IPS-NIHi7 (cell line): ENCODE results near the gene TBC1D2B.
"Not testable (repeated sequence)": the region's sequence is repeated elsewhere in the genome, so short reads cannot be mapped to it uniquely, and the experiment has no call there.

ENCODE experiments used
- DNase-seq: peaks from one replicate; pipeline ENCODE4 v3.0.0; 2012; ENCODE audit warnings: mixed read lengths; ENCODE audit errors: extremely low spot score

Gene TBC1D2B

DNA sequence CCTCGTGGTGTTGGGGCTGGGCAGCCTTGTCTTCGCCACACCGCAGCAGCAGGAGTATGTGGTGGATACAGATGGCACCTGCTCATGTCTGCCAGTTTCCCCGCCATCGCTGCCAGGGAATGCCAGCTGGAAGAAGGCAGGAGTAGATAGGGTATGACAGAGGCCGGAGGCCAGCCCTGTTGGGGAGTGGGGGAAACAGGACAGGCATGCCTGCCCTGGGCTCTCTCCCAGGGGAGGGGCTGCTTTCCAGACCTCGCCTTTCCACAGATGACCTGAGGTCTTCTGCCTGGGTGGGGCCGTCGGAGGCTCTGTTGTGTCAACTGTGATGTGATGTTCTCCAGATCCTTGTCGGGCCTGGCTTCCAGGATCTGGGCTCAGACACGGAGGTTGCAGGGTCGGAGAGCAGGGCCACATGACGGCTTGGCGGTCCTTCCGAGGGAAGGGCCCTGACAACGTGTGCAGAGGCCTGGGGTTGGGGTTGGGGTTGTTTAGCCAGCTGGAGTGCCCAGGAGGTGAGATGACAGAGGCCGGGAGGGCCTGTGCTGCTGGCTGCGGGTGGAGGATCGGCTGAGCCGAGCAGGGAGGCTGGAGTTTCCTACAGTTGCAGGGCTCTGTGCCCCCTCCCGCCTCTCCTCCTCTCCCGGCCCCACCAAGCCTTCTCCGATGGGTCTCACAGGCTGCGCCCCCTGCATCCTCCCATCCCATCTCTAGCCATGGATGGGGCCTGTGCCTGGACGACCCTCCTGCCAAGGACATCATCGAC lies 102.0 kb downstream of the TBC1D2B start:
- no peak for DNase-seq

DNA sequence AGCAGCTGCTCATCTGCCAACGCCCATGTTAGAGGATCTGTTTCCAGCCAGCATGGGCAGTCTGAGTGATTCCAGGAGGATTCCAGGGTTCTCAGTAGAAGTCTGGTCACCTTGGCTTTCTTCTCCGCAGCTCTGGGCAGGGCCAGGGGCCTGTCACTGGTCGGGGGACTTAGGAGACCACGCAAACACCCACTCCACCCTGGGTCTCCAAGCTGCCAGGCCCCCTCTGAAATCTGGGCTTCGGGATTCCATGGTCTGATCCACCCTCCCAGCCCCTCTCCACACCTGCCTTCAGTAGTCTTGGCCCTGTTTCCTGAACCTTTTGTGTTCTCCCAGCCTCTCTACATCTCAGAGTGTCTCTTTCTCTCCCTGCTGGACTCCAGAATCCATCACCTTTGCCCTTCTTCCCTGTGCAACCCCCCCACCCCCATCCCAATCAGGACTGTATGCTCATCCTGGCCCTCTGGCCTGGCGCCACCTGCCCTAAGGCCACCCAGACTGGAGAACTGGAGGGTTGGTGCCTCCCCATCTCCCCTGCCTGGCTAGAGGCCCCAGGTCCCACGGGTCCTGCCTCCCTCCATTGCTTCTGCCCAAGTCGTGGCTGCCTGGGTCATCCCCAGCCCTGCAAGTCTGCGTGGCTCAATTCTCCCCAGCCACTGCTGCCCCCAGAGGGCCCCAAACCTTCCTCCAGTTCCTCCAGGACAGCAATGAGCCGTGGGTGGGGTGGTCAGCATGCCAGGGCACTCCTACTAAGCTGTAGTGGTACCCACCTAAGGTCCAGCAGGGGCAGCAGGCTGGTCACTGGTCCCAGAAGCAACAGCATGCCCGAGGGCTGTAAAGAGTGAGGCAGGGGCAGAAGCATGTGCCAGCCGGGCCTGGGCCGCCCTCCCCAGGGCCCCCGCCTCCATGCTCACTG lies 102.8 kb downstream of the TBC1D2B start:
- no peak for DNase-seq

DNA sequence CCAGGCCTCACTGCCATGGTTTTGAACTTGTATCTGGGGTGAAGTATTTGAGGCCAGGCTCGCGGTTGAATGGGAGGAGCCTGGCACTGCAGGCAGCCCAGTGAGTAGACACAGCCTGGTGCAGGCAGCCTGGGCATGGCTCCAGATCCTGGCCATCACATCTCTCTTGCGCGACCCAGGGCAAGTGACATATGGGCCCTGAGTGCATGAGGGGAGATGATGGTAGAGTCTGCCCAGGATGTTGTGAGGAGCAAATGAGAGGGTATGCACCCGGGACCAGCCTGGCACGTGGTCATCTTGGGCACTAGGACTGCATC lies 103.5 kb downstream of the TBC1D2B start:
- DNase-seq = no peak

DNA sequence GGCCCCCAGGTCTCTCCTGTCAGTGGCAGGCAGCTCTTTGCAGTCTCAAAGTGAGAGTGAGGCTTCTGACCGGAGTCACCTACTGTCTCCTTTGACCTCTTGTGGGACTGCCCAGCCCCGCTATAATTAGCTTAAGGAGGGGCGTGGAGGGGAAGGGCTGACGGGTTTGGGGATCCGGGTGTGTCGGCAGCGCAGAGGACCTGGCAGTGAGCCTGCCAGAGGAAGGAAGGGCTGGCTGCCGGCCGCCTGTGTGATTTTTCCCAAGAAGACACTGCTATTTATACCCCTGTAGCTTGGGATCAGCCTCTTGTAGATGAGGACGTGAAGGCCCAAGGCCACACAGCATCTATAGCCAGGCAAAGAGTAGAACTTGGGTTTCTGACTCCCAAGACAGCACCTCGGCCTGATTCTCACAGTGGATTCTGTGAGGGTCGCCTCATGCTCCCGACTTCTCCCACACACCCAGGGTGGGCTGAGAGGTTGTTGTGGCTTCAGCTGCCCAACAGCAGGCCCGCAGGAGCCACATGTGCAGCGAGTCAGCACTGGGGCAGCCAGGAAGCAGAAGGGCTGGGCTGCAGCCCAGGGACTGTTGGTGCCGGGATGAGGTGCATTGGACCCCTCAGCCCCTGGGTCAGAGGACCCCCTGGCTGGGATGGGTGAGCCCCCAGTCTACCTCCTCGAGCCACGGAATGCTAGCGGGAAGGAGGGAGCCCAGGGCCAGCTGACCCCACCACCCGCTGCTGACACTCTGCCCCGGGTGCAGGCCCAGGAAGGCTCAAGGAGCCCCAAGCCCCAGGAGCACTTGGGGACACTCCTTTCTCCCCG lies 104.0 kb downstream of the TBC1D2B start:
- not testable (repeated sequence) for DNase-seq

DNA sequence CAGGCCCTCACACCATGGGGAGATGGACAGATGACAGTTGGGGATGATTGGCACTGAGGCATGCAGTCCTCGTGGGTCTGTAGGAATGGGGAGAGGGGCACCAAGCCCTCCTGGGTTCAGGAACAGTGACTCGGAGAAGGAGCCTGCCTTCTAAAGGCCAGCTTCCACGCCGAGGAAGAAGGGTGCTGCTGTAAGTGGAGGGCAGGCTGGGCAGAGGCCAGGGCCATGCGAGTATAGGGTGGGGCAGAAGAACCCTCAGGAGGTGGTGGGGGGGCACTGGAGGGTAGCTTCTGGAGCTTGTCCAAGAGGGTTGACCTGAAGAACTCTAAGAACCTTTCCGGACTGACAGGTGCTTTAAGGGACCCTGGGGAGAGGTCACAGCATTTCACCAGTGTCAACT lies 104.8 kb downstream of the TBC1D2B start:
- DNase-seq = not testable (repeated sequence)

DNA sequence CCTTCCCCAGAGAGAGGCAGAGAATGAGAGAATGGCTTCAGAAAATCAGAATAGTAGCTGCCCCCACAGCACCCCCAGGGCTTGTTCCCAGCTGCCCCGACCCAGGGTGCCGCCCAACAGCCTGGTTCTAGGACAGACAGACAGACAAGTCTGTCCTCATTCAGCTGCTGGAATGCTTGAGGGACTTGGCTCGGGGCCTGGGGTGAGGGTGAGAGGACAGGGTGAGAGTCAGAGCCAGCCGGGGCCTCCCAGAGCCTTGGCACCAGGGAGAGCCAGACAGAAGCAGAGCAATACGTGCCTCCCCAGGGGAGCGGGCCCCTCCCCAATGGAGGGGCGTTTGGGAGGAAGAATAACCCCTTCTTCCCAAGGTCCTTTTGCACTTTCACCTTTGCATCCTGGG lies 105.6 kb downstream of the TBC1D2B start:
- not testable (repeated sequence) for DNase-seq

DNA sequence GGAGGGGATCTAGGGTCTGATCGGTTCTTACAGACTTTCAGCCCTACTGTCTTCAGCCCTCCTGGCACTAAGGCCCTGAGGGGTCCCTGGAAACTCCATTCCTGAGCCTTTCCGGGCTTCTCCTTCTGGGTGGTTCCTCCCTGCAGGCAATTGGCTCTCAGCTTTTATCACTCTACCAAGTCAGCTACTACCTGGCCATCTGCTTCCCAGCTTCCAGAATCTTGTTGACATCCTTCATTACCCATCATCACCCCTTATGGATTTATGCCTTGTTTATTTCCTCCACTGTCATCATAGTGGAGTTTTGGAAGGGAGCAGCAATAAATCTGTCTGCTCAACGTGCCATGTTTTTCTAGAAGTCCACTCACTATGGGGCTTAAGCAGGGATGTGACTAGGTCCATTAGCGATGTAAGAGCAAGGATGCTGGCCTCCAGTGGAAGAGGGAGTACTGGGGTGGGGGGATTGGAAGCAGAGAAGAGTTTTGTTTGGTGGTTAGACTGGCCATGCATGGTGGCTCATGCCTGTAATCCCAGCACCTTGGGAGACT lies 106.6 kb downstream of the TBC1D2B start:
- not testable (repeated sequence) for DNase-seq

DNA sequence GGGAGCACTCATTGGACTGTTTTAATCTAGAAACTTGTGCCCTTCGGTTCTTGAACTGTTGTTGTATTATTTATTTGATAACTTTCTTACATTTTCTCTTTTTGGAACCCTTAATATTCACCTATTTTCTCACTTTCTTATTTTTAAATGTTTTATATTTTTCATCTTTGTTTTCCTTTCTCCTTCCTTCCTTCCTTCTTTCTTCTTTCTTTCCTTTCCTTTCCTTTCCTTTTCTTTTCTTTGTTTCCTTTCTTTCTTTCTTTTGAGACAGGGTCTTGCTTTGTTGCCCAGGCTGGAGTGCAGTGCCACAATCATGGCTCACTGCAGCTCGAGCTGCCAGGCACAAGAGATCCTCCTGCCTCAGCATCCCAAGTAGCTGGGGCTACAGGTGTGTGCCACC lies 108.5 kb downstream of the TBC1D2B start:
- no peak for DNase-seq

DNA sequence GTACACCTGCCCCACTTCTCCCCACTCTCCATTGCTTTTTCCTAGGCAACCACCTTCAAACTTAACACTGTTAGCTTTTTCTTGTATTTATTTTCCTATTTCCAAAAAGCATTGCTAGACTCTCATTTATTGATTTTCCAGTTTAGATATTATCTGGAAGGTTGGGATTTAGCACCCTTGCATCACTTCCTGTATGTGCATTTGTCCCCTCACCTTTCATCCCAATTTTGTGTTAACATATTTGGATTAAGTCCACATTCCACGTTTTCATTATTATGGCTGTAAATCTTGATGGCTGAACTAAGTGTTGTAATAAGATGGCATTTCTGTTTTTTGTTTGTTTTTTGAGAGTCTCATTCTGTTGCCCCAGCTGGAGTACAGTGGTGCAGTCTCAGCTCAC lies 109.7 kb downstream of the TBC1D2B start:
- no peak for DNase-seq

DNA sequence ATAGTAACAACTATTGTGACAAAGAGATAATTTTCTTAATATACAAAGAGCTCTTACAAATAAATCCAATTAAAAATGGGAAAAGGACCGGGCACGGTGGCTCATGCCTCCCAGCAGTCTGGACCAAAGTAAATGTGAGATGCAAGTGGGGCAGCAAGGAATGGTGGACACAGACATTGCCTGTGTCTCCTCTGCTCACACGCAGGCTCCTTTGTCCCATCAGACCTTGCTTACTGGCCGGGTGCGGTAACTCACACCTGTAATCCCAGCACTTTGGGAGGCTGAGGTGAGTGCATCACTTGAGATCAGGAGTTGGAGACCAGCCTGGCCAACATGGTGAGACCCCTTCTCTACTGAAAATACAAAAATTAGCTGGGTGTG lies 110.3 kb downstream of the TBC1D2B start:
- DNase-seq = not testable (repeated sequence)

DNA sequence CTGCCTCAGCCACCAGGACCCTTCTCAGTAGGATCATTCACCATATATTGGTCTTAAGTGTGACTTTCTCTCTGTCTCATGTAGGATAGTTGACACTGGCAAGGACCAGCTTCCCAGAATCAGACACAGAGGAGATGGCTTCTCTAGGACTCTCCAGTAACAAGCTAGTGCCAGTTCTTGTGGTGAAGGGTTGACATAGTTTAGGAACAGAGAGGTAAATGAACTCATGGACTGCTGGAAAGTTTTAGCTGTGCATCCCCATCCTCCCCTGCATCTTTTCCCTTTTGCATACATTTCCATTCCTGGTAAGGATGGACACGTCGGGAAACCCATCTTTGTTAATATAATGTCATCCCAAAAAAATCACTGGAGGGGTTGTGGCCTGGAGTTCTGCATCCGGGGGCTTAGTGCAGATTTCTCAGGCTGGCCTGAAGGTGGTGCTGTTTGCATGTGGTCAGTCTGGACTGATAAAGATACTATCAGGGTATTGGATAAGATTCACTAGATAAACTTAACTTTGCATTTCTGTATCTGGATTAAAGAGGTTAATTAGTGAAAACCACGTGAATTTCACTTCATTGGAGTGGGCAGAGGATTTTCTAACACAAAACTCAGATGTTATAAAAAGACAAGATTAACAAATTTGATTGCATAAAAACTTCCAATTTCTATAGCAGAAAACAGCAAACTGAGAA lies 110.8 kb downstream of the TBC1D2B start:
- peak; percentile 79 for DNase-seq

DNA sequence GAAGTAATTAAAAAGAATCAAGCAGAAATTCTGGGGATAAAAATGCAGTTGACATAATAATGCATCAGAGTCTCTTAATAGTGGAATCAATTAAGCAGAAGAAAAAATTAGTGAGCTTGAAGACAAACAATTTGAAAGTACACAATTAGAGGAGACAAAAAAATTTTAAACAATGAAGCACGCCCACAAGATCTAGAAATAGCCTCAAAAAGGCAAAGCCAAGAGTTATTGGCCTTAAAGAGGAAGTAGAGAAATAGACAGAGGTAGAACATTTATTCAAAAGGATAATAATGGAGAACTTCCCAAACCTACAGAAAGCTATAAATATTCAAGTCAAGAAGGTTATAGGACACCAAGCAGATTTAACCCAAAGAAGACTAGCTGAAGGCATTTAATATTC lies 113.3 kb downstream of the TBC1D2B start:
- no peak for DNase-seq

DNA sequence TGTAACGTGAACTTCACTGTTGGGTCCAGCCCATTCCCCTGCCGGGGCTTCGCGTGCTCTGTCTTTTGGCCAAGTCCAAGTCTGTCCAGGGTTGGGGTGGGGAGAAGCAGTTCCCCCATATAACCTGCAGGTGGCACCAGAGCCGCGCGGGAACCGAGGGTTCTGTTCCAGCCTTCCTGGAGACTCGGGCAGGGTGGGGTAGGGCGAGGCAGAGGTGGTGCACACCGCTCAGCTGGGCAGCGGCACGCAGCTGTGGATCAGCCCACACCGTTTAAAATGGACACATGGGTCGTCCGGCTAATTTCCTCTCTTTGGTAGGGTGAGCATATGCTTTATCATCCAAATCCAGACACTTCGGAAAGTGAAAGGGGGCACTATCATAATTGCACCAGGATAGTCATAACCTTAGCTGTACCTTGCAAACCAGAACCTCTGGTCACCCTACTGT lies 118.1 kb downstream of the TBC1D2B start:
- DNase-seq = peak; percentile 94

DNA sequence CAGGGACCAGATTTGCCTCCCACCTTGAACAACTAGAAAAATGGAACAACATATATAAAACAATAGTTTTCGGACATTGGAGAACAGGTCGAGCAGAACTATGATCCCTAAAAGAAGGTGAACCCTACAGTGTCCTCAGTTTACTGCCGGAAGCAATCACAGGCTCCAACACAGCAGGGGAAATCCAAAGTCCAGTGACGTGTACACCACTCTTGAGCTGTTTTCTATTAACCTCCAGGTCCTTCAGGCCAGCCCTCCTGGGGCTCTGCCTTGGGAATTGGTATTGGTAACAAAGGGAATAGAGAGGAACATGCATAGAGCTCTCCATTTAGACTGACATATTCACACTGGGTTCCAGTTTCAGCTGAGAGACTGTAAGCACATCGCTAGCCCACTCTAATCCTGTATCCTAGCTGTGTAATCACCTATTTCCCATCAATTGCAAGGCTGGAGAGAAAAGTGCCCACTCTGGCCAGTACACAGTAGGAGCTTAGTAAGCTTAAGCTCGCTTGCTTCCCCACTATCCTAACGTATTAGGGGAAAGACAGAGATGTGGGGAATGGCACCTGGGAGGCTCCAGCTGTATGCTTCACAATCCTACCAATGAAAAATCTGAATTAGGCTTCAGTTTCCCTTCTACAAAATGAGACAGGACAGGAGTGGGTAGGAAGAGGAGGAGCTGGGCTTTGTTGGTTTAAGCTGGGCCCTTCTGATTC lies 118.6 kb downstream of the TBC1D2B start:
- not testable (repeated sequence) for DNase-seq

DNA sequence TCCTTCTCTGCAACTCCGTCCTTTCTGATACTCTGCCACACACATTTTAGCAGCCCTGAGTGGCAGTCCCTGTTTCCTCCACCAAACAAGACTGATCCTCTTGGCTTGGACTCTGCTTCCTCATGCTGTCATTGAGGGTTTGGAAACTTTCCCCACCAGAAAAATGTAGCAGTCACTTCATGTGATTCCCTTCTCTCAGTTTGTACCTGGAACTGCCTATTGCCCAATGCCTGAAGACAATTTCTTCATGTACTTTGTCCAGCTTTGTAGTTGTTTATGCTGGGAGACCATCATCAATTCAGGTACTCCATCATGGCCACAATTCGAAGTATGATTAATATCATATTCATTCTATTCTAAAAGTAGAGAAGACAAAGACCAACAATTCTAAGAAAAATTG lies 119.5 kb downstream of the TBC1D2B start:
- DNase-seq = not testable (repeated sequence)

DNA sequence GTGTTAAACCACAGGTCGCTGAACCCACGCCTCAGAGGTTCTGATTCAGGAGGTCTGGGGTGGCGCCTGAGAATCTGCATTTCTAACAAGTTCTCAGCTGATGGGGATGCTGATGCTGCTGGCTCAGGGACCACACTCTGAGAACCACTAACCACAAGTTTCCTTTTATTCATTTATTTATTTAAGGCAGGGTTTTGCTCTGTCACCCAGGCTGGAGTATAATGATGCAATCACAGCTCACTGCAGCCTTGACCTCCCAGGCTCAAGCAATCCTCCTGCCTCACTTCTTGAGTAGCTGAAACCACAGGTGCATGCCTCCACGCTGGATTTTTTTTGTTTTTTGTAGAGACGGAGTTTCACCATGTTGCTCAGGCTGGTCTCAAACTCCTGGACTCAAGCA lies 123.6 kb downstream of the TBC1D2B start:
- not testable (repeated sequence) for DNase-seq

DNA sequence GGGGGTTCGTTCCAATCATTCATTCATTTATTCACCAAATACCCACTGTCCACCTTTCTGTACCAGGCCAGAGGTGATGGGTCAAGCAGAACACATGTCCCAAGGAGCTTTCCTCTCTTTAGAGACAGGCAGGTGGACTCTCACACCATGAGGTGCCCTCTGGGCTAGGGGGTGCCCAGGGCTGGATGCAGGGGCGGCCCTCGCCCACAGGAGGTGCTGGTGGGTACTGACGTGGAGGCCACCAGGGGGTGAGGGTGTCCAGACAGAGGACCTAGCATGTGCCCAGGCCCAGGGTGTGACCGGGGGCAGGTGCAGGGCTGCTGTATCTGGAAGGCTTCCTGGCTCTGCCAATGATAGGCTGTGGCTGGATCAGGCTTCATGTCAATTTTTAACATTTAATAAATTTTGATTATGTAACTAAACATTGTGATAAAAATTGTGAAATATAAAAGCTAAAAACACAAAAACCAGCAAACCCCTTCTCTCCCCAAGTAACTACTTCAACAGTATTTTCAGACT lies 124.5 kb downstream of the TBC1D2B start:
- not testable (repeated sequence) for DNase-seq

DNA sequence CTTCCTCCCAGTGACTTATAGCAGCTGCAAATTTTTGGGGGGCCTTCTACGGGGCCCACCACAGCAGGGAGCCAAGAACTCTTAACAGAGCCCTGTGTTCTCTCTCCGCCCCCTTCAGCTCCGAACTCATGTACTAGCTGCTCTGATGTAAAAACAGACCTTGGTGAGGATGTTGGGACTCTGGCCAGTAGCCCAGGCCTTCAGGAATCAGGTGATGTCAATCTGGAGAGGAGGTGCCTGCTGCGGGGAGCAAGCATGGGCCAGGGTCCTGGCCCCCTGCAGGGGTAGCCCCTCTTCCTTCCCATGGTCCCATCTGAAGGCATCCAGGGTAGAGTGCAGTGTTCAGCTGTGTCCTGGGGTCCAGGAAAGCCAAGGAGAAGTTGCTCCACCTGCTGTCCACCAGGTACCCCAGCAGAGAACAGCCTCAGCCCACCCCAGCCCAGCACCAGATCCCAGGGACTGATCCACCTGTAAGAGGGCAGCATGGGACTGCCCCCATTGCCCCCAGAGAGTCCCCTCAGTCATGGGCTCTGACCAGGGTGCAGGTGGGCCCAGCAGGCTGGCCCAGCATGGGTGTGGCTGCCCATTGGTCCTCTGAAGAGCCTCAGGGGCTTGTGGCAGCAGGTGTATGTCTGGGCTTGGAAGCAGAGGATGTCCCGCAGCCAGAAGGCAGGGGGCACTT lies 126.3 kb downstream of the TBC1D2B start:
- not testable (repeated sequence) for DNase-seq

DNA sequence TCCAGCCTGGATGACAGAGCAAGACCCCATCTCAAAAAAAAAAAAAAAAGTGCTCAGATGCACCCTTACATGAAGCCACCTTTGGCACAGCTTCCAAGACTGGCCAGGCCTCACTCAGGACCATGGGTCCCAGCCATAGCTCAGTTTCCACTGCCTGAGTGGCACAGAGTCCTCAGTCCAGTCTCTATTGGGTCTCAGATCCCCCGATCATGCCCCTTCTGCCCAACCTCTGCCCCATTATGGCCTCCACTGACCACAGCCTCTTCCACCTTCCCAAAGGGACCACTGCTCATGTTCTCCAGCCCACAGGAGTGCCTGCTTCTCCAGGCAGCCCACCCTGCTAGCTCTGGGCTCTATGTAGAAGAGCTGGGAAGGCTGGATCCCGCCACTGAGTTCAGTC lies 127.0 kb downstream of the TBC1D2B start:
- DNase-seq = not testable (repeated sequence)

DNA sequence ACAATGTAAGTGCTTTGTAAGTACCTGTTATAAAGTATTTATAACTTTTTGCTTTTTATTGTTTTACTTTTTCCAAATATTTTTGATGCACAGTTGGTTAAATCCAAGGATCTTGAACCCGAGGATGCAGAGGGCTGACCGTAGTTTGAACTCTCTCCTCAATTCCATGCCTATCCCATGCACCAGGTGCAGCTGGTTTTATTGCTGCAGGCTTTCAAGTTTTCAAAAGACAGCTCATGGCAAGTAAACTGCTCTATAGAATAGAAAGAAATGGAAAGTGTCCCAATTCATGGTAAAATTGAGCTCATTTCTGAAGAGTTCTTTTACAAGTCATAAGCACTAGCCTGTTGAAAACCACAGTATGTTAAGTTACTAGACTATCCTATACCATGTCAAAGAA lies 131.9 kb downstream of the TBC1D2B start:
- DNase-seq = no peak
